ENCODE results near the gene GRIN1. TPM values are rescaled to one million over a fixed set of nuclear protein-coding genes. Genes with fewer than 3 reads are reported as not detected.
"Not testable (repeated sequence)": the region's sequence is repeated elsewhere in the genome, so short reads cannot be mapped to it uniquely, and the experiment has no call there.

The GRIN1 gene
- total and polyA plus RNA-seq, 4 donors = 16.2 to 207 (median 146) TPM

- Histone ChIP-seq H3K27me3 (ENCODE audit: control insufficient read depth, insufficient read depth, low read length) (no peaks in the 10 kb centered on the region), H3K36me3 (ENCODE audit: control insufficient read depth, insufficient read depth, low read length) (peaks cover 4% of the 10 kb centered on the region), H3K4me3 (ENCODE audit: low read depth, low read length) (peak overlapping the region; percentile 71), H3K9me3 (ENCODE audit: control insufficient read depth, insufficient read depth, low read length) (no peaks in the 10 kb centered on the region), H3K4me1 (ENCODE audit: control insufficient read depth, insufficient read depth, low read length) (peaks cover 30% of the 10 kb centered on the region), H3K27ac (ENCODE audit: low read depth, low read length) (peak overlapping the region; percentile 67)
- DNase-seq (ENCODE audit: low read depth in 4 of 6, low spot score in 6 of 6) = no peak
- WGBS (ENCODE audit: insufficient coverage) = 18% methylated on average over 36 of the region's 37 CpGs
These were observed 10.0 kb upstream of the GRIN1 start for GRCh38 chr9:137128862-137129455.

- Histone ChIP-seq H3K4me3 (ENCODE audit: low read depth, low read length) (peak overlapping the region; percentile 71), H3K4me1 (ENCODE audit: control insufficient read depth, insufficient read depth, low read length) (peaks cover 30% of the 10 kb centered on the region), H3K36me3 (ENCODE audit: control insufficient read depth, insufficient read depth, low read length) (peaks cover 4% of the 10 kb centered on the region), H3K9me3 (ENCODE audit: control insufficient read depth, insufficient read depth, low read length) (no peaks in the 10 kb centered on the region), H3K27ac (ENCODE audit: low read depth, low read length) (peak overlapping the region; percentile 67), H3K27me3 (ENCODE audit: control insufficient read depth, insufficient read depth, low read length) (no peaks in the 10 kb centered on the region)
- peak in 5 of 6 donors; percentile 83 to 97 (median 90) for DNase-seq (ENCODE audit: low read depth in 4 of 6, low spot score in 6 of 6)
- under 1% methylated on average over 86 of the region's 86 CpGs for WGBS (ENCODE audit: insufficient coverage)
These were observed 9.3 kb upstream of the GRIN1 start for GRCh38 chr9:137129456-137130175.

DNA sequence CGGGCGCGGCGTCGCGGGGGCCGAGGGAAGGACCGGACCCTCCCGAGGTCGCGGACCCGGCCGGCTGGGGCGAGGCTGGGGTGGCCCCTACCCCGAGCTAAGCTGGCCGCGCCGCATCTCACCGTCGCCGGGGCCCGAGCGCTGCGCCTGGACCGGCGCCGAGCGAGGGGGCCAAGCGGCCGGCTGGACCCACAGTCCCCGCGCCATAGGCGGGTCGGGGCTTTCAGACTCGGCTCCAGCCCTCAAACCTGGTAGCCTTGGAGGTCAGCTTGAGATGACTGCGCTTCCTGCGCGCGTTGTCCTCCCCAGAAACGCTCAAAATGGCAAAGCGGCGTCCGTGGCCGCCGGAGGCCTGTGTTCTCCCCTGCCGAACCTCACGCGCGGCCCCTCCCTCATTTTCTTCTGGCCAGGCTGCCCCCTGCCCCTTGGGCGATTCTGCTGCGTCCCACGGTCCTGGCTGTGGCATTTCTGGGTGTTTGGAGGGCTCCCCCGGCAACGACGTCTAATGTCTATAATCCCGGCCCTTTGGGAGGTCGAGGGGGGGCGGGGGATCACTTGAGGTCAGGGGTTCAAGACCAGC lies 8.7 kb upstream of the GRIN1 start:
- peak in 1 of 6 donors; percentile 10 for DNase-seq (ENCODE audit: low read depth in 4 of 6, low spot score in 6 of 6)
- H3K36me3 ChIP-seq (ENCODE audit: control insufficient read depth, insufficient read depth, low read length) = peaks cover 4% of the 10 kb centered on the region
- peak overlapping the region; percentile 71 for H3K4me3 ChIP-seq (ENCODE audit: low read depth, low read length)
- peaks cover 30% of the 10 kb centered on the region for H3K4me1 ChIP-seq (ENCODE audit: control insufficient read depth, insufficient read depth, low read length)
- H3K27me3 ChIP-seq (ENCODE audit: control insufficient read depth, insufficient read depth, low read length) = no peaks in the 10 kb centered on the region
- H3K9me3 ChIP-seq (ENCODE audit: control insufficient read depth, insufficient read depth, low read length) = no peaks in the 10 kb centered on the region
- under 1% methylated on average over 49 of the region's 58 CpGs for WGBS (ENCODE audit: insufficient coverage)
- H3K27ac ChIP-seq (ENCODE audit: low read depth, low read length) = no peak overlapping the region

DNA sequence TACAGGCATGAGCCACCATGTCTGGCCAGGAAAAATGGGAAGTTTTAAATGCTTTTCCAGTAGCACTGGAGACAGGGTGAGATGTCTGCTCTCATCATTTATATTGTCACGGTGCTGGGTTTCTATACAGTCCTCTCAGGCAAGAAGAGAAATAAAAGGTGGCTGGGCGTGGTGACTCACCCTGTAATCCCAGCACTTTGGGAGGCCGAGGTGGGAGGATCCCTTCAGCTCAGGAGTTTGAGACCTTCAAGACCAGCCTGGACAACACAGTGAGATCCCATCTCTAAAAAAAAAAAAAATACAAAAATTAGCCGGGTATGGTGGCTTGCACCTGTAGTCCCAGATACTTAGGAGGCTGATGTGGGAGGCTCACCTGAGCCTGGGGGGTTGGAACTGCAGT lies 4.8 kb upstream of the GRIN1 start:
- H3K27me3 ChIP-seq (ENCODE audit: control insufficient read depth, insufficient read depth, low read length) = peaks cover 27% of the 10 kb centered on the region
- no peaks in the 10 kb centered on the region for H3K9me3 ChIP-seq (ENCODE audit: control insufficient read depth, insufficient read depth, low read length)
- H3K4me1 ChIP-seq (ENCODE audit: control insufficient read depth, insufficient read depth, low read length) = peaks cover 35% of the 10 kb centered on the region
- H3K36me3 ChIP-seq (ENCODE audit: control insufficient read depth, insufficient read depth, low read length) = no peaks in the 10 kb centered on the region
- no peak for DNase-seq (ENCODE audit: low read depth in 4 of 6, low spot score in 6 of 6)
- no peak overlapping the region for H3K27ac ChIP-seq (ENCODE audit: low read depth, low read length)
- WGBS (ENCODE audit: insufficient coverage) = no CpG with 5 or more reads among the region's 4 CpGs
- H3K4me3 ChIP-seq (ENCODE audit: low read depth, low read length) = no peak overlapping the region

DNA sequence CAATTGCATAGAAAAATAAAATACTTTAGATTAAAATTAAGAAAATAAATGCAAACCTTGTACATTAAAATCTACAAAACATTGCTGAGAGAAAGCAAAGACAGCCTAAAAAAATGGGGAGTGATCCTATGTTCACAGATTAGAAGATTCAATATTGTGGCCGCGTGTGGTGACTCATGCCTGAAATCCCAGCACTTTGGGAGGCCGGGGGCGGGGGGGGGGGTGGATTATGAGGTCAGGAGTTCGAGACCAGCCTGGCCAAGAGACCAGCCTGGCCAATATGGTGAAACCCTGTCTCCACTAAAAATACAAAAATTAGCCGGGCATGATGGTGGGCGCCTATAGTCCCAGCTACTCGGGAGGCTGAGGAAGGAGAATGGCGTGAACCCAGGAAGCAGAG lies 3.8 kb upstream of the GRIN1 start:
- not testable (repeated sequence) for H3K27ac ChIP-seq (ENCODE audit: low read depth, low read length); H3K9me3 ChIP-seq (ENCODE audit: control insufficient read depth, insufficient read depth, low read length); H3K36me3 ChIP-seq (ENCODE audit: control insufficient read depth, insufficient read depth, low read length); H3K4me3 ChIP-seq (ENCODE audit: low read depth, low read length); DNase-seq (ENCODE audit: low read depth in 4 of 6, low spot score in 6 of 6)
- H3K27me3 ChIP-seq (ENCODE audit: control insufficient read depth, insufficient read depth, low read length) = peaks cover 36% of the 10 kb centered on the region
- peaks cover 40% of the 10 kb centered on the region for H3K4me1 ChIP-seq (ENCODE audit: control insufficient read depth, insufficient read depth, low read length)
- 100% methylated on average over 2 of the region's 9 CpGs for WGBS (ENCODE audit: insufficient coverage)

DNA sequence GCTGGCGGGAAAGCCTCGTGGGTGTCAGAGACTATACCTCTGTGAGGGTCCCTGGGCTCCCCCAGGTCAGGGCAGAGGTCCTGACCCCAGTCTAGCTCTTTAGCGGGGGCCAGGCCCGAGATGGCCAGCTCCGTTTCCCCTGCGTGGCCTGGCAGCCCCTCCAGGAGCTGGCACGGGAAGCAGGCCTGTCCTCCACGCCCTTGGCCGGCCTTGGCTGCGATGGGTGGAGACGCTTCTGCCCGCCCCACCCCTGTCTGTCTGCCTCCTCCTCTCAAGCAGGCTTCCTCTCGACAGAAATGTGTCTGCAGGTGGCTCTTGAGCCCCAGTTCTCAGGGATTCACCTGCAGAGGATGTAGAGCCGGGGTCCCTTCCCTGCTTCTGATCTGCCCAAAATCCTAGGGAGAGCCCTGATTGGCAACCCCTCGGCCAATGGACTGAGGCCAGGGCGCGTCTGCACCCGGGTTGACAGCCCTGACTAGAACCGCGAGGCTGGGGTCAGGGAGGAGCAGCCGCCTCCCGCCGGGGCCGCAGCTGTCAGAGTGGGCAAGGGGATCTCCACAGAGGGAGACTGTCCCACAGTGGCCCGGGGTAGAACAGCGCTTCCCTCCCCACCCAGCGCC lies 2.6 kb upstream of the GRIN1 start:
- peaks cover 44% of the 10 kb centered on the region for H3K4me1 ChIP-seq (ENCODE audit: control insufficient read depth, insufficient read depth, low read length)
- H3K27me3 ChIP-seq (ENCODE audit: control insufficient read depth, insufficient read depth, low read length) = peaks cover 46% of the 10 kb centered on the region
- H3K9me3 ChIP-seq (ENCODE audit: control insufficient read depth, insufficient read depth, low read length) = no peaks in the 10 kb centered on the region
- peaks cover 10% of the 10 kb centered on the region for H3K36me3 ChIP-seq (ENCODE audit: control insufficient read depth, insufficient read depth, low read length)
- H3K4me3 ChIP-seq (ENCODE audit: low read depth, low read length) = no peak overlapping the region
- no peak for DNase-seq (ENCODE audit: low read depth in 4 of 6, low spot score in 6 of 6)
- no peak overlapping the region for H3K27ac ChIP-seq (ENCODE audit: low read depth, low read length)
- WGBS (ENCODE audit: insufficient coverage) = 30% methylated on average over 26 of the region's 27 CpGs

DNA sequence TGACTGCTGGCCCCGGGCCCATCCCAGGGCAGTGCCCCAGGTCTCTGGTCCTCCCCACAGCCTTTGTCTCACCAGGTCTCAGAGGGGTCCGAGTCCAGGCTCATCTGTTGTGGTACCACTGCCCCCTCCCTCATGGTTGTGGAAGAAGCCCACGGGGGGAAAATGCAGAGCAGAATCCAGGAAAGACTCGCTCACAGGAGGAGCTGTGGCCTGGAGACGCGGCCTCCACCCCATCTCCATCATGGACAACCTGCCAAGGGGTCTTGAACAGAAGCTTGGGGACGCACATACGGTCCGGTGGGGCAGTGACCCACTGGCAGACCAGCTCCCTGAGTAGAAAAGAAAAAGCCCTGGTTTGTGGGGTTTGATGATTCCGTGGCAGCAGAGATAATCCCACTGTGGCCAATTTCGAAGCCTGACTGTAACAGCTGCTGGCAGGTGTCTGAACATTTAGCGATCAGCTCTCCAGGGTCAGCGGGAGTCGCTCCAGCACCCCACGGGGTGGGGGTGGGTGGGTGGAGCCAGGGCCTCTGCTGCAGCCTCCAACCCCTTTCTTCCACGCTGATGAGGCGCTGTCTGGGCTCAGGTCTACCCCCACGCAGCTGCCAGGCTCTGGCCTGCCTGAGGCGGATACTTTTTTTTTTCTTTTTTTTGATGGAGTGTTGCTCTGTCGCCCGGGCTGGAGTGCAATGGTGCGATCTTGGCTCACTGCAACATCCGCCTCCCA lies 1.9 kb upstream of the GRIN1 start:
- 69% methylated on average over 8 of the region's 23 CpGs for WGBS (ENCODE audit: insufficient coverage)
- Histone ChIP-seq H3K27me3 (ENCODE audit: control insufficient read depth, insufficient read depth, low read length) (peaks cover 46% of the 10 kb centered on the region), H3K9me3 (ENCODE audit: control insufficient read depth, insufficient read depth, low read length) (no peaks in the 10 kb centered on the region), H3K4me1 (ENCODE audit: control insufficient read depth, insufficient read depth, low read length) (peaks cover 51% of the 10 kb centered on the region), H3K36me3 (ENCODE audit: control insufficient read depth, insufficient read depth, low read length) (peaks cover 17% of the 10 kb centered on the region), H3K4me3 (ENCODE audit: low read depth, low read length) (no peak overlapping the region), H3K27ac (ENCODE audit: low read depth, low read length) (no peak overlapping the region)
- peak in 1 of 6 donors; percentile 52 for DNase-seq (ENCODE audit: low read depth in 4 of 6, low spot score in 6 of 6)

DNA sequence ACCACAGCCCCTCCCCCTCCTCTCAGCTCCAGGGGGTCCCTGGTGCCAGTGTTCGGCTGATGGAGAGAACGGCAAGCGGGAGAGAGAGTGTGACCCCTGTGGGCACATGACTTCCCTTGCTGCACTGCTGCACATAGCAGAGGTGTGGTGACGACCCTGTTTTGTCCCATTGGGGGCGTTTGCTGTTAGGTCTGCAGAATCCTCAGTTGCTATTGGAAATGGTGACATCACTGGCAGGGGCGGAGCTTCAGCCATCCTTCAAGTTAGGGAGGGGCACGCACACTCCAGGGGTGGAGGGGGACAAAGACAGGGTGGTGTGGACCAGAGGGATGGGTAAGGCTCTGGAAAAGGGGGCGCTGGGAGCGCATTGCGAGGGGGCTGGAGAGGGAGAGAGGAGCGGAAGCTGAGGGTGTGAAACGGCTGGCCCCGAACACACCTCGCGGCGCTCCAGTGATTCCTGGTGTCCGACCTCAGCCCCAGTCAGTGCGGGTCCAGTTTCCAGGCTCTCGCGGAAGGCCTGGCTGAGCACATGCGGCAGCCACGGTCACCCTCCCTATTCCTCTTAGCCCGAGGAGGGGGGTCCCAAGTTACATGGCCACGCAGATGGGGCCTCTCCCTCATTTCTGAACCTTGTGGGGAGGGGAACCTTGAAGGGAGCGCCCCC lies 764 bp upstream of the GRIN1 start:
- Histone ChIP-seq H3K4me1 (ENCODE audit: control insufficient read depth, insufficient read depth, low read length) (peaks cover 54% of the 10 kb centered on the region), H3K36me3 (ENCODE audit: control insufficient read depth, insufficient read depth, low read length) (peaks cover 29% of the 10 kb centered on the region), H3K4me3 (ENCODE audit: low read depth, low read length) (peak overlapping the region; percentile 24), H3K27ac (ENCODE audit: low read depth, low read length) (no peak overlapping the region), H3K9me3 (ENCODE audit: control insufficient read depth, insufficient read depth, low read length) (no peaks in the 10 kb centered on the region), H3K27me3 (ENCODE audit: control insufficient read depth, insufficient read depth, low read length) (peaks cover 46% of the 10 kb centered on the region)
- peak in 5 of 6 donors; percentile 47 to 99 (median 81) for DNase-seq (ENCODE audit: low read depth in 4 of 6, low spot score in 6 of 6)
- WGBS (ENCODE audit: insufficient coverage) = 2% methylated on average over 20 of the region's 25 CpGs
